ENCODE measurements around the gene AGTR2.
"Not testable (repeated sequence)": the region's sequence is repeated elsewhere in the genome, so short reads cannot be mapped to it uniquely, and the experiment has no call there.

AGTR2 gene

GRCh38 chrX:116170511-116170910 is at the start of gene AGTR2:
AGTR2 (plus strand) TSS chrX:116170744; CDS start chrX:116172281, 1,537 bp downstream.
- no peak for DNase-seq (ENCODE audit: low read depth in 2 of 2)

GRCh38 chrX:116135277-116135676 is 35.3 kb upstream of the AGTR2 start:
- no peak for DNase-seq (ENCODE audit: low read depth in 2 of 2)

GRCh38 chrX:116141270-116141669 is 29.3 kb upstream of the AGTR2 start:
- not testable (repeated sequence) for DNase-seq (ENCODE audit: low read depth in 2 of 2)

- no peak for DNase-seq (ENCODE audit: low read depth in 2 of 2)
Measured at GRCh38 chrX:116142976-116143375, 27.6 kb upstream of the AGTR2 start.

GRCh38 chrX:116172976-116173375 is 2.4 kb downstream of the AGTR2 start:
- no peak for DNase-seq (ENCODE audit: low read depth in 2 of 2)

- DNase-seq (ENCODE audit: low read depth in 2 of 2), result no peak
Measured at GRCh38 chrX:116181300-116181699, 10.8 kb downstream of the AGTR2 start.

- no peak for DNase-seq (ENCODE audit: low read depth in 2 of 2)
Measured at GRCh38 chrX:116185163-116185562, 14.6 kb downstream of the AGTR2 start.

- DNase-seq (ENCODE audit: low read depth in 2 of 2), result no peak
Measured at GRCh38 chrX:116194649-116195048, 24.1 kb downstream of the AGTR2 start.

- no peak for DNase-seq (ENCODE audit: low read depth in 2 of 2)
Measured at GRCh38 chrX:116198235-116198634, 27.7 kb downstream of the AGTR2 start.

- no peak for DNase-seq (ENCODE audit: low read depth in 2 of 2)
Measured at GRCh38 chrX:116198810-116199209, 28.3 kb downstream of the AGTR2 start.

GRCh38 chrX:116204932-116205331 is 34.4 kb downstream of the AGTR2 start:
- no peak for DNase-seq (ENCODE audit: low read depth in 2 of 2)

GRCh38 chrX:116213262-116213661 is 42.7 kb downstream of the AGTR2 start:
- no peak for DNase-seq (ENCODE audit: low read depth in 2 of 2)

- DNase-seq (ENCODE audit: low read depth in 2 of 2), result not testable (repeated sequence)
Measured at GRCh38 chrX:116217080-116217479, 46.5 kb downstream of the AGTR2 start.

Data from stimulated activated CD8-positive, alpha-beta memory T cell treated with anti-CD3 and anti-CD28 coated beads, Interleukin-15, amount 100 ng/mL, for 48 hours (primary cell).